T-helper 2 cell treated with Interferon-gamma antibody and Interleukin-4, amounts not matched to agents 100 ng/mL and 5 ng/mL, for 36 hours (primary cell): ENCODE measurements around the gene CDH11. TPM values are rescaled to one million over a fixed set of nuclear protein-coding genes. Genes with fewer than 3 reads are reported as not detected.

Experiments
- intact Hi-C: fragments of 100-400 bp; cut with micrococcal nuclease; formaldehyde crosslinking; loops from one replicate; pipeline ENCODE4 v1.15.1; 2023
- total RNA-seq: library from RNA; stranded (reverse); gene quantifications from 2 replicates; pipeline ENCODE4 v1.2.3, GENCODE V29; 2022

Gene CDH11
- total RNA-seq, 1 donor from 2014 or later: not detected

GRCh38 chr16:65070831-65071432 lies 50.9 kb downstream of the CDH11 start:
- intact Hi-C loops: no loop called here

- intact Hi-C loops: no loop called here
Measured at GRCh38 chr16:65069766-65070165, 52.1 kb downstream of the CDH11 start.

- intact Hi-C loops: no loop called here
Measured at GRCh38 chr16:65069065-65069464, 52.8 kb downstream of the CDH11 start.

- intact Hi-C loops: no loop called here
Measured at GRCh38 chr16:65068151-65068740, 53.6 kb downstream of the CDH11 start.

- intact Hi-C loops: no loop called here
Measured at GRCh38 chr16:65066651-65067050, 55.2 kb downstream of the CDH11 start.

GRCh38 chr16:65065031-65065430 lies 56.8 kb downstream of the CDH11 start:
- intact Hi-C loops: no loop called here

GRCh38 chr16:65064131-65064530 lies 57.7 kb downstream of the CDH11 start:
- intact Hi-C loops: no loop called here

GRCh38 chr16:65062736-65063583 lies 58.9 kb downstream of the CDH11 start:
- intact Hi-C loops: no loop called here

GRCh38 chr16:65061935-65062518 lies 59.8 kb downstream of the CDH11 start:
- intact Hi-C loops: no loop called here

GRCh38 chr16:65061263-65061662 lies 60.6 kb downstream of the CDH11 start:
- intact Hi-C loops: no loop called here

- intact Hi-C loops: no loop called here
Measured at GRCh38 chr16:65059406-65059980, 62.4 kb downstream of the CDH11 start.

- intact Hi-C loops: no loop called here
Measured at GRCh38 chr16:65057184-65057583, 64.7 kb downstream of the CDH11 start.

GRCh38 chr16:65054457-65054856 lies 67.4 kb downstream of the CDH11 start:
- intact Hi-C loops: no loop called here

- intact Hi-C loops: no loop called here
Measured at GRCh38 chr16:65049679-65050078, 72.2 kb downstream of the CDH11 start.

GRCh38 chr16:65045961-65046360 lies 75.9 kb downstream of the CDH11 start:
- intact Hi-C loops: no loop called here

- intact Hi-C loops: no loop called here
Measured at GRCh38 chr16:65044873-65045272, 77.0 kb downstream of the CDH11 start.

GRCh38 chr16:65044026-65044425 lies 77.8 kb downstream of the CDH11 start:
- intact Hi-C loops: no loop called here

GRCh38 chr16:65042438-65043365 lies 79.2 kb downstream of the CDH11 start:
- intact Hi-C loops: no loop called here

- intact Hi-C loops: no loop called here
Measured at GRCh38 chr16:65041667-65042066, 80.2 kb downstream of the CDH11 start.

- intact Hi-C loops: no loop called here
Measured at GRCh38 chr16:65038100-65038499, 83.8 kb downstream of the CDH11 start.

- intact Hi-C loops: no loop called here
Measured at GRCh38 chr16:65037556-65037955, 84.3 kb downstream of the CDH11 start.
